ENCODE results near the gene VAV1.

- TF ChIP-seq MYC (IDR thresholded peaks at IDR 0.05; ENCODE audit: borderline replicate concordance, low read length), result no peak
- TF ChIP-seq POLR2A (IDR thresholded peaks at IDR 0.05; ENCODE audit: low read length), result no peak
- TF ChIP-seq NR3C1 (IDR thresholded peaks at IDR 0.05), result no peak
- TF ChIP-seq RCOR1 (IDR thresholded peaks at IDR 0.05; ENCODE audit: low read depth, low read length), result no peak
- no peak for TF ChIP-seq RFX5 (IDR thresholded peaks at IDR 0.05)
- no peak for TF ChIP-seq BHLHE40 (IDR thresholded peaks at IDR 0.05; ENCODE audit: low read depth, low read length)
- TF ChIP-seq CTCF (IDR thresholded peaks at IDR 0.05), result no peak
- no peak for TF ChIP-seq MAFK (IDR thresholded peaks at IDR 0.05; ENCODE audit: partially characterized antibody)
- no peak for TF ChIP-seq ESRRA (IDR thresholded peaks at IDR 0.05; ENCODE audit: borderline replicate concordance, low read length)
- TF ChIP-seq SMC3 (IDR thresholded peaks at IDR 0.05), result no peak
- TF ChIP-seq, protein P1, sequence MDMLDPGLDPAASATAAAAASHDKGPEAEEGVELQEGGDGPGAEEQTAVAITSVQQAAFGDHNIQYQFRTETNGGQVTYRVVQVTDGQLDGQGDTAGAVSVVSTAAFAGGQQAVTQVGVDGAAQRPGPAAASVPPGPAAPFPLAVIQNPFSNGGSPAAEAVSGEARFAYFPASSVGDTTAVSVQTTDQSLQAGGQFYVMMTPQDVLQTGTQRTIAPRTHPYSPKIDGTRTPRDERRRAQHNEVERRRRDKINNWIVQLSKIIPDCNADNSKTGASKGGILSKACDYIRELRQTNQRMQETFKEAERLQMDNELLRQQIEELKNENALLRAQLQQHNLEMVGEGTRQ (IDR thresholded peaks at IDR 0.05), result no peak
- no peak for TF ChIP-seq TP53 (CRISPR knock-in tag; IDR thresholded peaks at IDR 0.05)
- no peak for TF ChIP-seq MAZ (IDR thresholded peaks at IDR 0.05; ENCODE audit: borderline replicate concordance, low read depth, low read length)
- no peak for TF ChIP-seq HDAC2 (IDR thresholded peaks at IDR 0.05)
Observed at GRCh38 chr19:6903446-6903845, 130.9 kb downstream of the VAV1 start.

All from A549 (cell line).